PC-9 (cell line): ENCODE measurements around the gene TMEM115. TPM values are rescaled to one million over a fixed set of nuclear protein-coding genes. Genes with fewer than 3 reads are reported as not detected.
A peak's percentile ranks its signal among the peaks of the same experiment; 100 is the strongest.

Source experiments
- BruUV-seq: library from RNA; stranded (reverse); fragments of 400-500 nt; replicated peaks from 2 replicates; lab custom pipeline; 2021; lab: Mats Ljungman, UMichigan
- CTCF ChIA-PET: fragments of 300-600 bp; sonication (Branson Sonifier 250); formaldehyde crosslinking; loops from one replicate; lab custom pipeline; 2022; ENCODE audit warnings: antibody characterized with exemption; lab: Charles Lee
- POLR2A ChIA-PET: fragments of 300-600 bp; sonication (Branson Sonifier 250); formaldehyde crosslinking; loops from one replicate; lab custom pipeline; 2022; ENCODE audit warnings: antibody characterized with exemption; ENCODE audit not compliant: unreplicated experiment; lab: Charles Lee
- DNase-seq, 2 experiments: peaks; one replicate each; pipeline versions ENCODE4 v3.0.0 to v3.0.0-alpha.2; 2015 to 2022; ENCODE audit warnings: mixed read lengths in 1 of 2
- H2AFZ ChIP-seq: fragments of 200-600 bp; sonication (generic); 2 replicates; pipeline ENCODE4 v1.8.1; 2017; ENCODE audit warnings: antibody characterized with exemption
- H3F3A ChIP-seq: fragments of 200-600 bp; sonication (generic); 2 replicates; pipeline ENCODE4 v1.8.1; 2017; ENCODE audit warnings: antibody characterized with exemption, mild to moderate bottlenecking, low read depth; ENCODE audit not compliant: insufficient read depth
- H3K27ac ChIP-seq: fragments of 200-600 bp; sonication (generic); 2 replicates; pipeline ENCODE4 v1.6.1; 2016; ENCODE audit warnings: mixed run types
- H3K27me3 ChIP-seq: fragments of 200-600 bp; sonication (generic); 2 replicates; pipeline ENCODE4 v1.6.1; 2016; ENCODE audit warnings: low read depth, mixed run types; ENCODE audit not compliant: insufficient read depth
- H3K36me3 ChIP-seq: fragments of 200-600 bp; sonication (generic); 2 replicates; pipeline ENCODE4 v1.6.1; 2016; ENCODE audit warnings: low read depth, mixed run types
- H3K4me1 ChIP-seq: fragments of 200-600 bp; sonication (generic); replicated peaks from 2 replicates; pipeline ENCODE4 v1.6.1; 2016; ENCODE audit warnings: mixed run types; ENCODE audit not compliant: insufficient read depth
- H3K4me2 ChIP-seq: fragments of 200-600 bp; sonication (generic); 2 replicates; pipeline ENCODE4 v1.6.1; 2017; ENCODE audit warnings: mixed run types
- H3K4me3 ChIP-seq: fragments of 200-600 bp; sonication (generic); 2 replicates; pipeline ENCODE4 v1.6.1; 2016; ENCODE audit warnings: mixed run types
- H3K79me2 ChIP-seq: fragments of 200-600 bp; sonication (generic); 2 replicates; pipeline ENCODE4 v1.6.1; 2017; ENCODE audit warnings: low read depth, mixed run types
- H3K9me2 ChIP-seq: fragments of 200-600 bp; sonication (generic); 2 replicates; pipeline ENCODE4 v1.8.1; 2017; ENCODE audit warnings: mild to moderate bottlenecking; ENCODE audit not compliant: insufficient read depth
- H3K9me3 ChIP-seq: fragments of 200-600 bp; sonication (generic); 2 replicates; pipeline ENCODE4 v1.8.1; 2016; ENCODE audit warnings: low read depth; ENCODE audit not compliant: insufficient read depth
- H4K20me1 ChIP-seq: fragments of 200-600 bp; sonication (generic); 2 replicates; pipeline ENCODE4 v1.8.1; 2017; ENCODE audit not compliant: insufficient read depth
- EZH2 ChIP-seq: fragments of 200-600 bp; sonication (generic); IDR thresholded peaks from 2 replicates; pipeline ENCODE4 v1.8.0; 2017; ENCODE audit warnings: antibody characterized with exemption, low read depth
- intact Hi-C: fragments of 100-400 bp; cut with micrococcal nuclease; formaldehyde crosslinking; loops from one replicate; pipeline ENCODE4 v1.10.0; 2022; ENCODE audit not compliant: unreplicated experiment
- total RNA-seq: library from RNA; stranded (reverse); gene quantifications from 2 replicates; pipeline ENCODE4 v1.2.3, GENCODE V29; 2021
- TF ChIP-seq, protein P1 (sequence below): fragments of 200-600 bp; sonication (generic); conservative IDR thresholded peaks from 2 replicates; pipeline ENCODE4 v1.6.1; 2017; ENCODE audit warnings: mixed run types, antibody characterized with exemption, mild to moderate bottlenecking, moderate library complexity

The TMEM115 gene
- total RNA-seq, 1 experiment from 2014 or later = 35.2 TPM

DNA sequence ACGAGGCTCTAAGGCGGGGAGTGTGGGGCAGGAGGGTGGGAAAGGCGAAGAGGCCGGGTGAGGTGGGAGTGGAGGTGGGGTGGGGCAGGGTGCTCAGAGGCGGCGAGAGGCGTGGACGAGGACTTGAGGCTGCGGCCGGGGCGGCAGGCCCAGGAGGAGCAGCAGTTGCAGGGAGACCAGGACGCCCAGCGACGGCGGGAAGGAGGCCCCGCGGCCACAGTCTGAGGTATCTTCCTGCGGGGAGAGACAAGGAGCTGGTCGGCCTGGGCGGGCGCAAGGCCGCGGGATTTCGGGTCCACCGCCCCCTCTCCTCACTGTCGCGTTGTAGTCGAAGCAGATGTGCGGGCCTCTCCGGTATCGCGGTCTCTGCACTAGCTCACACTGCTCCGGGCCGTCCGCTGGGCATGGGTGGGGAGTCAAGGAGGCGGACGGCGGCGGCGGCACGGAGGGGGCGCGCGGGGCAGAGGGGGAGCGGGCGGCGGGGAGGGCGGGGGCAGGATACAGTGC lies 5.3 kb upstream of the TMEM115 start:
- Histone ChIP-seq H3K4me1 (no peaks in the 10 kb centered on the region; the same call in 1 of the 2 replicates), H3K79me2 (no peaks in the 10 kb centered on the region), H3K9me3 (no peaks in the 10 kb centered on the region), H3K27ac (no peak overlapping the region), H3K9me2 (no peaks in the 10 kb centered on the region), H3K4me2 (no peak overlapping the region), H2AFZ (no peak overlapping the region), H4K20me1 (no peaks in the 10 kb centered on the region), H3K27me3 (peaks cover 10% of the 10 kb centered on the region), H3K36me3 (no peaks in the 10 kb centered on the region), H3F3A (no peaks in the 10 kb centered on the region), H3K4me3 (no peak overlapping the region)
- TF ChIP-seq, protein P1, sequence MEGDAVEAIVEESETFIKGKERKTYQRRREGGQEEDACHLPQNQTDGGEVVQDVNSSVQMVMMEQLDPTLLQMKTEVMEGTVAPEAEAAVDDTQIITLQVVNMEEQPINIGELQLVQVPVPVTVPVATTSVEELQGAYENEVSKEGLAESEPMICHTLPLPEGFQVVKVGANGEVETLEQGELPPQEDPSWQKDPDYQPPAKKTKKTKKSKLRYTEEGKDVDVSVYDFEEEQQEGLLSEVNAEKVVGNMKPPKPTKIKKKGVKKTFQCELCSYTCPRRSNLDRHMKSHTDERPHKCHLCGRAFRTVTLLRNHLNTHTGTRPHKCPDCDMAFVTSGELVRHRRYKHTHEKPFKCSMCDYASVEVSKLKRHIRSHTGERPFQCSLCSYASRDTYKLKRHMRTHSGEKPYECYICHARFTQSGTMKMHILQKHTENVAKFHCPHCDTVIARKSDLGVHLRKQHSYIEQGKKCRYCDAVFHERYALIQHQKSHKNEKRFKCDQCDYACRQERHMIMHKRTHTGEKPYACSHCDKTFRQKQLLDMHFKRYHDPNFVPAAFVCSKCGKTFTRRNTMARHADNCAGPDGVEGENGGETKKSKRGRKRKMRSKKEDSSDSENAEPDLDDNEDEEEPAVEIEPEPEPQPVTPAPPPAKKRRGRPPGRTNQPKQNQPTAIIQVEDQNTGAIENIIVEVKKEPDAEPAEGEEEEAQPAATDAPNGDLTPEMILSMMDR = no peak
- no peak for TF ChIP-seq EZH2
- ChIA-PET CTCF (no interaction called here), POLR2A (no interaction called here)
- no peak for DNase-seq
- no TSS peak for BruUV-seq
- intact Hi-C loops = no loop called here

DNA sequence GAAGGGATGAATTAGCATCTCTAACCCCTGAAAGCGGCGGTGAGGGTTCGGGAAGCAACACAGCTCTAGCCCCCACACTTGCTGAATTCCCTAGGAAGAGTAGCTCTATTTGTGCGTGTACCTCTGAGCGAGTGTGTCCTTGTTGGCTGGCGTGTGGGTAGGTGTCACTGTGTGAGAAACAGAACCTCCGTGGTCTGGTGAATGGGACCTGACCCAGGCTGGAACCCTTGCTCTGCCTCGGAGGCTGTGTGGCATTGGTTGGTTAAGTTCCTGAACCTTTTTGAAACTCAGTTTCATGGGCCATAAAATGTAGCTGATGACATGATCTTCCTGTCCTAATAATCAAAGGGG lies 414 bp upstream of the TMEM115 start:
- intact Hi-C loops = loop anchor here (1.0 to 5.0 kb wide), 2 partner anchors 8 to 1028 kb away; partner anchors contain the start of gene MANF
- TSS peak; percentile 22 for BruUV-seq

GRCh38 chr3:50358355-50358910 lies 888 bp downstream of the TMEM115 start:
- Histone ChIP-seq H3K4me1 (peaks cover 27% of the 10 kb centered on the region), H3K9me2 (no peaks in the 10 kb centered on the region), H3K79me2 (peaks cover 38% of the 10 kb centered on the region), H3K9me3 (no peaks in the 10 kb centered on the region), H3K4me3 (peak overlapping the region; percentile 86), H3K36me3 (0 out of 2 replicates have a peak, but pooled peaks cover 4% of the 10 kb centered on the region), H3F3A (no peaks in the 10 kb centered on the region; the same call in 1 of the 2 replicates), H3K27me3 (no peaks in the 10 kb centered on the region), H3K4me2 (peak overlapping the region; percentile 89), H3K27ac (no peak overlapping the region), H4K20me1 (peaks cover 22% of the 10 kb centered on the region), H2AFZ (peak overlapping the region; percentile 88; the same call in 1 of the 2 replicates)
- BruUV-seq = no TSS peak
- intact Hi-C loops = loop anchor here (5.0 kb wide), 1 partner anchor 1029 kb away; the partner anchor contains the start of gene MANF
- ChIA-PET CTCF (no interaction called here), POLR2A (interaction anchor here (0.5 to 0.7 kb wide), 3 partner anchors 22 to 1058 kb away, joined by 3 to 6 read pairs (median 3); partner anchors contain the start of gene HYAL1)
- no peak for TF ChIP-seq EZH2
- TF ChIP-seq, protein P1 = no peak
- DNase-seq = no peak

More for the DNA sequence above, 414 bp upstream of the TMEM115 start:
- H3K4me2 ChIP-seq = peak overlapping the region; percentile 89
- peak overlapping the region; percentile 86; the same call in 1 of the 2 replicates for H3K4me3 ChIP-seq
- H3K9me3 ChIP-seq = no peaks in the 10 kb centered on the region
- no peaks in the 10 kb centered on the region for H3K27me3 ChIP-seq
- 0 out of 2 replicates have a peak, but pooled peaks cover 4% of the 10 kb centered on the region for H3K36me3 ChIP-seq
- no peak overlapping the region for H3K27ac ChIP-seq
- ChIA-PET POLR2A (interaction anchor here (0.5 to 0.8 kb wide), 2 partner anchors 10 to 1885 kb away, joined by 4 read pairs; no protein-coding TSS in a partner anchor), CTCF (no interaction called here)
- H3K4me1 ChIP-seq = peaks cover 27% of the 10 kb centered on the region
- peaks cover 22% of the 10 kb centered on the region for H4K20me1 ChIP-seq
- no peaks in the 10 kb centered on the region; the same call in 1 of the 2 replicates for H3F3A ChIP-seq
- no peaks in the 10 kb centered on the region for H3K9me2 ChIP-seq
- TF ChIP-seq, protein P1 = no peak
- no peak for TF ChIP-seq EZH2
- H2AFZ ChIP-seq = peak overlapping the region; percentile 90
- peaks cover 38% of the 10 kb centered on the region for H3K79me2 ChIP-seq
- no peak for DNase-seq
